Fibroblast of mammary gland (primary cell): Measurements from ENCODE around the gene WDR70.

Experiments used
- DNase-seq: peaks from one replicate; pipeline ENCODE4 v3.0.0-alpha.2; 2010; ENCODE audit warnings: low read depth
- H3K4me3 ChIP-seq: 2 replicates; pipeline ENCODE4 v1.5.1; 2011; ENCODE audit warnings: low read depth, mild to moderate bottlenecking, low read length, moderate library complexity; ENCODE audit not compliant: control insufficient read depth
- CTCF ChIP-seq: conservative IDR thresholded peaks from 2 replicates; pipeline ENCODE4 v1.5.1; 2011; ENCODE audit warnings: low read depth, low read length, inconsistent platforms; ENCODE audit not compliant: control insufficient read depth, insufficient read depth

WDR70 gene

GRCh38 chr5:37520811-37521210, 141.7 kb downstream of the WDR70 start:
- no peak for DNase-seq
- no peak for TF ChIP-seq CTCF
- H3K4me3 ChIP-seq = no peak overlapping the region

- peak; percentile 23 for DNase-seq
- no peak for TF ChIP-seq CTCF
- no peak overlapping the region for H3K4me3 ChIP-seq
Observed at GRCh38 chr5:37532976-37533740, 154.0 kb downstream of the WDR70 start.

GRCh38 chr5:37533851-37534250, 154.7 kb downstream of the WDR70 start:
- peak; percentile 43 for DNase-seq
- TF ChIP-seq CTCF = no peak
- no peak overlapping the region for H3K4me3 ChIP-seq

- no peak for DNase-seq
- no peak for TF ChIP-seq CTCF
Observed at GRCh38 chr5:37539459-37539858, 160.3 kb downstream of the WDR70 start.

GRCh38 chr5:37543216-37543615, 164.1 kb downstream of the WDR70 start:
- no peak for DNase-seq
- no peak overlapping the region for H3K4me3 ChIP-seq
- no peak for TF ChIP-seq CTCF

More at GRCh38 chr5:37539459-37539858, 160.3 kb downstream of the WDR70 start:
- no peak overlapping the region for H3K4me3 ChIP-seq

- no peak for TF ChIP-seq CTCF
- no peak for DNase-seq
- H3K4me3 ChIP-seq = no peak overlapping the region
Observed at GRCh38 chr5:37549411-37549810, 170.3 kb downstream of the WDR70 start.
